GM18511 (cell line): ENCODE measurements around the gene MRPS11.
"Not testable (repeated sequence)": the region's sequence is repeated elsewhere in the genome, so short reads cannot be mapped to it uniquely, and the experiment has no call there.

Experiments
- ATAC-seq: cut with Tn5 transposase; IDR thresholded peaks from one replicate; pipeline ENCODE4 v1.9.1; 2021; ENCODE audit warnings: mild to moderate bottlenecking, moderate library complexity; ENCODE audit not compliant: unreplicated experiment

MRPS11 gene

DNA sequence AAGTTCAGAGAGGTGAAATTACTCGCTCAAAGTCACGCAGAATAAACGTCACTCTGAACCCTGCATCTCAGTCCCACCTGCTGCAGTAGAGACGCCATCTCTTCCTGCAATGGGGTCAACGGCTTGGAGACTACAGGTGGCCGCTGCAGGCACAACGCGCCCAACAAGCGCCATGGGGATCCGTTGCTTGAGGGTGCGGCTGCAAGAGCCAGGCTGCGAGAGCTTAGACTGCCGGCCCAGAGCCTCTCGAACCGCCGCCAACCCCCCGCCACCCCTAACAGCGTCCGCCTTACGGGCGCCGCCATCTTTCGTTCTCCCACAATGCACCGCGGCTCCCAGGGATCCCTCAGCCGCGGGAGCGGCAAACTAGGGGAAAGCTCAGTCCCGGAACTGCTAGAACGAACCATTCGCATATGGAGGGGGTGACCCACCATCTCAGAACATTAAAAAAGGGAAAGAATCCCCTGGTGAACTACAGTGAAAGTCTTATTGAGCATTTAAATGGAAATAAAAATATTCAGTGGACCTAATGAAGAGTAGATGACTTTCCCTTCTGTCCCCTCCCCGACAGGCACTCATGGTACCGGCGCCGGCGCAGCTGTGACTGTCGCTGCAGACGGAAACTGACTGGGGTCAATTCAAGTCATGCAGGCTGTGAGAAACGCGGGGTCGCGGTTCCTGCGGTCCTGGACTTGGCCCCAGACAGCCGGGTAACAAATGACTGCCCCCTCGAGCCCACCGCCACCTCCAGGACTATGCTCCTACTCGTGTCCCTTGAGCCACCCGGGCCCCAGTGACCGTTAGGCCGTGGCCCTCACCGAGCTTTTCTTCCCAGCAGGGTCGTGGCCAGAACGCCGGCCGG, at the start of gene MRPS11, which contains the start of gene MRPL46:
Gene MRPS11, plus strand, starts transcription at position 636 of the 862 bp plus-strand sequence. Its CDS starts 10 bp downstream, at position 646.
Gene MRPL46, minus strand, starts transcription at position 316 of the 862 bp plus-strand sequence. Its CDS starts 11 bp downstream, at position 305.
- ATAC-seq, result peak; percentile 92

DNA sequence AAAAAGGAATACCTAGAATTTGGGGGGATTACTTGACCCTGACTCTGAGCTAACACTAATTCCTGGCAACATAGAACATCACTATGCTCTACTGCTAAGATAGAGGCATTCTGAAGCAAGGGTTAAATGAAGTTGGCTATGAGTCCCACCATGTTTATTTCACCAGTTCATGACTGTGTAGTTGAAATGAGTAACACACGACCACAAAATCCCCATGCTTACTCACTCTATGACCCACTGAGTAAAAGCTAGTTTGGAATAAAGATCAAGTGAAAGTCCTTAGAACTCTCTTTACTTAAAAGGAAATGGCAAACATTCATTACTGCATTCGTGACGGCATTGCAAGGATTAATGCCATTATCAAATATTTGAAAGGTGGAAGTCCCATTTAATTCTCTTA, 47.7 kb upstream of the MRPS11 start:
- ATAC-seq, result no peak

DNA sequence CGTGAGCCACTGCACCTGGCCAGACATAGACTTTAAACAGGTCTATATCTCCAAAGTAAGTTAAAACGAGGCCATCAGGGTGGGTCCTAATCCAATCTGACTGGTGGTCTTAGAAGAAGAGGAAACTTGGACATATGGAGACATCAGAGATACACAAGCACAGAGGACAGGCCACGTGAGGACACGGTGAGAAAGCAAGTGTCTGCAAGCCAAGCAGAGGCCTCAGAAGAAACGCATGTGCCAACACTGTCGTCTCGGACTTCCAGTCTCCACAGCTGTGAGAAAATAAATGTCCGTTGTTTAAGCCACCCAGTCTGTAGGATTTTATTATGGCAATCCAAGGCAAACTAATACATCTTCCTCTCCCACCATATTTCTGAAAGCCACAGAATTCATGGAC, 44.2 kb upstream of the MRPS11 start:
- no peak for ATAC-seq

DNA sequence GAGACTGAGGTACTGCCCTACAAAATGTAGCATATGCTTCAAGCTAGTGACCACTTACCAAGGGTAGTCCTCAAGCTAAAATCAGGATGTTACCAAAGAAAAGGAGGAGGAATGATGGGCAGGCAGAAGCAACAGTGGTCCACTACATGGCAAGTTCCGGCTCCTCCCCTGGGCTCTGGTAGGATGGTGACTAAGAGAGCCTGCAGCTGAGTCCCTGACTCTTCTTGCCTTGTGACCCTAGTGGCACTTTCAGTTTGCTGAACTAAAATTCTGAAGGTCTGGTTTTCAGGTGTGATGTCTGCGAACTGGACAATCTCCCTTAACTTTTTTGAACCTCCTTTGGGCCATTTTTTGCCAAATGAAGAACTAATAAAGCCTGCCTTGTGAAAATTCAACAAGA, 41.2 kb upstream of the MRPS11 start:
- no peak for ATAC-seq

GRCh38 chr15:88428053-88428452, 39.5 kb upstream of the MRPS11 start:
- ATAC-seq, result no peak

DNA sequence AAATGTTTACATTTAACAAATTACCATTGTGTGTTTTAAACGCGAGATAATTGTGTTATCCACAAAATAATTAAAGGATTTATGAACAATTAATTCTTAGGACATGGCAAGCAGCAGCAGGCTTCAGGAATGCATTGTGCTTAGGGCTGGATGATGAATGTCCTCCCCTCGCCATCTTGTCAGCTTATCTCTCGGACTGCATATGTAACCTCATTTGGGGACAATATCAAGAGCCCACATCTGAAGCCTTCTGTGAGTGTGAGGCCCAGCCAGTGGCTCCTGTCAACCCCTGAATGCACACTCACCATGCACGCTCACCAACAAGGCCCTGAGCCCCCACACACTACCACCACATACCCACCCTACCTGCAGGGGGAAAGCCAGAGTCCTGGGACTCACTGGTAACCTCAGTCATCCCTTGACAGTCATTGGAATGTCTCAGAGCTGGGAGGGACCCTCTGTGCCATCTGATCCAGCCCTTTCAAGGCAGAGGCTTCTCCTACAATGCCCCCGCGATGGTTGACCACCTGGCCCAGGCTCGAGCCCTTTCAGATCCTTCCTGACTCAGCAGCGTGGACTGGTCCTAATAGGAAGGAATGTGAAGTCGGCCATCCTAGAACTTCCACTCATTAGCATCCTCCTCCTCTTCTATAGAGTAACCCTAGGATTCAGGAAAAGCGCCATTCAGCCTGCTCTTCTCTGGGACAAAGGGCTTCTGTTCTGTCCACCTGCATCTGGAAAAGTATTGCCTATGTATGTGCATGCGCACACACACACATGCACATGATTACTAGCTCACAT, 38.5 kb upstream of the MRPS11 start:
- ATAC-seq, result no peak

GRCh38 chr15:88430051-88430450, 37.5 kb upstream of the MRPS11 start:
- ATAC-seq, result no peak

DNA sequence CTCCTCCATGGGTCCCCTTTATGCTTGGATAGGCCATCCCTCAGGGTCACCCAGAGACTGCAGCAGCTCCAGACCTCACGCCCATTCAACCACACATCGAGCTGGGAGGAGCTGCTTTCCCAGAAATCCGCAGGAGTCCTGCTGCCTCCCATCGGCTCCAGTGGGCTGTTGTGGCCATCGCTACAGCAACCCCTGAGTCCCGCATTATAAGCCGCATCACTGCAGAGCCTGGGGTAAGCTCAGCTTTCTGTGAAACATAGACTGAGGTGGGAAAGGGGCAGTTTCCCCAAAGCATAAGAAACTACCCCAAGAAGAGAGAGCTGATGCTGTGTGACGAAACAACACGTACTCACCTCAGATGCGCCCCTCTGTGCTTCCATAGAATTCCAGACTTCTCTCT, 36.1 kb upstream of the MRPS11 start:
- no peak for ATAC-seq

GRCh38 chr15:88433046-88433685, 34.3 kb upstream of the MRPS11 start:
- no peak for ATAC-seq

DNA sequence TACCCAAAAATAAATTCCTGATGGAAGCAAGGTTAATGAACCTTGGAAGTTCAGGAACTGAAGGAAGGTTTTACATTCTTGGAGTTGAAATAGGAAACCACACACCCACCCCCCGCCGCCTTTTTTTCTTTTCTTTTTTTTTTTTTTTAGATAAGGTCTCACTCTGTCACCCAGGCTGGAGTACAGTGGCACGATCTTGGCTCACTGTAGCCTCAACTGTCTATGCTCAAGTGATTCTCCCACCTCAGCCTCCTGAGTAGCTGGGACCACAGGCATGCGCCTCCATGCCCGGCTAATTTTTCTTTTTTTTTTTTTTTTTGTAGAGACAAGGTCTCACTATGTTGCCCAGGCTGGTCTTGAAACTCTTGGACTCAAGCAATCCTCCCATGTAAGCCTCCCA, 33.4 kb upstream of the MRPS11 start:
- ATAC-seq, result not testable (repeated sequence)

- no peak for ATAC-seq
Measured at GRCh38 chr15:88438181-88438580, 29.3 kb upstream of the MRPS11 start.

GRCh38 chr15:88440021-88440420, 27.5 kb upstream of the MRPS11 start:
- ATAC-seq, result no peak

GRCh38 chr15:88441076-88441730, 26.3 kb upstream of the MRPS11 start:
- no peak for ATAC-seq

DNA sequence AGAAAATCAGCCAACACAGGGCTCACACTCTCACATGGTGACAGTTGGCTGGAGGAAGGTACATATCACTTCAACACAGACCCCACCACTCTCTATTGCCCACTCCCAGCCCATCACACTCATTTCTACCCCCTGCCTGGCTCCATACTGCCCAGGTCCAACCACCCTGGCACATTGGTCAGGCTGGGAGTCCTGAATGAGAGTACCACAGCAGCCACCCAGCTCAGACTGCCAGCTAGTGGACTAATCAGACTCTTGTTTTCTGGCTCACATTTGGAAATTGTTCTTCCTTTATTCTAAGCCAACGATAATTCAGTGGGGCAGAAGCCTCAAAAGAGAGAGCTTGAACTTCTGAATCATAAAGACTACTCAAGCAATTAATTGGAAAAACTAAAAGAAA, 20.3 kb upstream of the MRPS11 start:
- no peak for ATAC-seq

DNA sequence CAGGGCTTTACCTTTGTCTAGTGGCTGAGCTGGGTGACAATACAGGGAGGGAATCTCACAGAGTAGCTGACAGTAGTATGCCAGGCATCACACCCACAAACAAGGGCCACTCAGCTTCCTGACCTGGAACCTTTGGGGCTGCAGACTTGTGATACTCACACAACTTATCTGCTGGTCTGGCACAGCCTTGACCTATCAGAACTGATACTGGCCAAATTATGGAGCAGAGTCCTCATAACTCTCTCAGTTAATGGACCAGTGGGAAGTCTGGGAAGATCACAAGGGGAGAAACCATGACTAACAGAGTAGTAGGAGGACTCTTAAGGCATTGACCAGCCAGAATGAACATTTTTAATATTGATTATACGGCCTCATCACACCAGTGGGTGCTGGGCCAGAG, 19.8 kb upstream of the MRPS11 start:
- no peak for ATAC-seq

DNA sequence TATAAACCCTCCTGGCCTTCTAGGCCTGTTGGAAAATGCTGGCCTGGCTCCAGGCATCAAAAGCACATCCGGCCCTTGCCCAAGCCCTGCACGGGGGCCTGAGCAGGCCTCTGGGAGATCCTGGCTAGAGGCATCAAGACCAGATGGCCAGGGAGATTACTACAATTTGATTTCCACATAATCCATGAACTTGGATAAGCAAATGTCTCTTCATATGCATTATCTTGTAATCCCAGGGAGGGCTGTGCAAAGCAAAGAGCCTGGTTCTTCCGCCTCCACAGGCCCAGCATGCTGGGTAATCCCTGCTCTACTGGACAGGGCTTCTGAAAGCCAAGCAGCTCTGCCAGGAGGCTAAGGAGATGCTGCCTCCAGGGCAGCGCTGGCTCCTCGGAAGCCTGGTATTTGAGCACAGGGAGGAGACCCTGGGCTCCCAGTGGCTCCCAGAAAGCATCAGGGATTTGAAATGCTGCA, 18.5 kb upstream of the MRPS11 start:
- no peak for ATAC-seq

GRCh38 chr15:88449581-88449980, 17.9 kb upstream of the MRPS11 start:
- ATAC-seq, result no peak

DNA sequence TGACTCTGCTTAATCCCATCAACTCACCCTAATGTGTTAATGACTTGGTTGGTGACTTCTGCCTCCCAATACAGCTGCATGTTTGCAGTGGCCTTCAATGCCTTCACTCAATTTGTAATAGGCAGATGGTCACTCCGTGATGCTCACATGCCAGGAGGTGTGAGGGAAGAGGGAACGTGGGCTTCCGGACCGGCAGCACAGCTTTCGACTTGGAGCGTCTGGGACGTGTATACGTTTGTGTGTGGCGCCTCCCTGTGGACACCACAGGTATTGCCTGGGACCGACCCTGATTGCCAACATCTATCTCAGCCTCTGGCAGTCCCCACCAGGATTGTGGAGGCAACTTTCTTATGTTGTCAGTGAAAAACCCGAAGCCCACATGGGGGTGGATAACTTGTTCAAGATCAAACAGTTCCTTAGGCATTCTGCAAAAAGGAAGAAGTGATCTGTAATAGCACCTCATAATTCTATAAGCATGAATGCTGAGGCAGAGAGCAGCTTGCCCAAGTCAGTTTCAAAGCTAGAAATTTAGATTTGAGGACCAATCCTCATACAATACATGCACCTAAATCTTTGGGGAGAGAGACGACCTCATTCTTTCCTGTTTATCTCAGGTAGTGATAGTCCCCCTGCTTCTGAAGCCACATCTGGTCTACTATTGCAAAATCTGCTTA, 17.2 kb upstream of the MRPS11 start:
- peak; percentile 63 for ATAC-seq

DNA sequence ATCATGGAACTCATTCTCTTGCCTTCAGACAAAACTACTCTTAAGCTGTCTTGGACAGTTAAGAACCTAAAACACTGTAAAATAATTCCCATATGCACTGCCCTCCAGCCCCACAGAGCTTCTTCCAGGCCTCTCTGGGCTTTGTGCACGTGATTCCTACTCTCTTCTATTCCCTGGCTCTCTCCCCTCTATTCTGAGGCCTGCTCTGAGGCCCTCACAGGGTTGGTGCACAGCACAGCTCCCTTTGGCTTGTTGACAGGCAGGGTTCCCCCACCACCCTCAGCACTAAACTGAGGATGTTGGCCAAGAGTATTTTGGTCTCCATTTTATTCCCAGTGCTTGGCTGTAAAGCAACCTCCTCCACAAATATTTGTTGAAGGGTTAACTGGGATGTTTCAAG, 13.9 kb upstream of the MRPS11 start:
- no peak for ATAC-seq

DNA sequence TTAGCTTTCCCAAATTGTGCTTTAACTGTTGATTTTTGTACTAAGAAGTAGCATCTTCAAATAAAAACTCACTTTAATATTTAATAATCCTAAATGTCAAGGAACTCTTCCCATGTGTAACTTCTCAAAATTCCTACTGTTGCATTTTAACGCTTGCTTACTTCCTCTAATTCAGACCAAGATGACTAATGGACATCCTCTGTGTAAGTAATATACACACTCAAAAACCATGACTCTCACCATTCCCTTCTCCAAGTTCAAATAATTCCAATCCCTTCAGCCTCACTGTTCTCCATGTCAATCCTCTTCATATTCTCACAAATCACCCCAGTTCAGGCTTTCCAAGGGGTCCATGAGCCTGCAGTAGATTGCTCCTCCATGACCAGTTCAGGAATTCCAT, 13.3 kb upstream of the MRPS11 start:
- no peak for ATAC-seq
